SH-SY5Y (cell line): ENCODE results near the gene CRTAC1.

Experiments used
- GATA2 ChIP-seq: IDR thresholded peaks from 2 replicates; pipeline ENCODE4 v1.6.1; 2011; ENCODE audit warnings: mild to moderate bottlenecking, low read depth, low read length
- GATA3 ChIP-seq: IDR thresholded peaks from 2 replicates; pipeline ENCODE4 v1.6.1; 2011; ENCODE audit warnings: low read depth, mild to moderate bottlenecking, low read length, moderate library complexity

CRTAC1 gene

GRCh38 chr10:97928897-97929296 lies 101.5 kb downstream of the CRTAC1 start:
- TF ChIP-seq GATA3 (no peak), GATA2 (no peak)

GRCh38 chr10:97927622-97928021 lies 102.8 kb downstream of the CRTAC1 start:
- no peak for TF ChIP-seq GATA3
- peak; percentile 38 for TF ChIP-seq GATA2

GRCh38 chr10:97926055-97926454 lies 104.4 kb downstream of the CRTAC1 start:
- no peak for TF ChIP-seq GATA2
- TF ChIP-seq GATA3 = no peak

DNA sequence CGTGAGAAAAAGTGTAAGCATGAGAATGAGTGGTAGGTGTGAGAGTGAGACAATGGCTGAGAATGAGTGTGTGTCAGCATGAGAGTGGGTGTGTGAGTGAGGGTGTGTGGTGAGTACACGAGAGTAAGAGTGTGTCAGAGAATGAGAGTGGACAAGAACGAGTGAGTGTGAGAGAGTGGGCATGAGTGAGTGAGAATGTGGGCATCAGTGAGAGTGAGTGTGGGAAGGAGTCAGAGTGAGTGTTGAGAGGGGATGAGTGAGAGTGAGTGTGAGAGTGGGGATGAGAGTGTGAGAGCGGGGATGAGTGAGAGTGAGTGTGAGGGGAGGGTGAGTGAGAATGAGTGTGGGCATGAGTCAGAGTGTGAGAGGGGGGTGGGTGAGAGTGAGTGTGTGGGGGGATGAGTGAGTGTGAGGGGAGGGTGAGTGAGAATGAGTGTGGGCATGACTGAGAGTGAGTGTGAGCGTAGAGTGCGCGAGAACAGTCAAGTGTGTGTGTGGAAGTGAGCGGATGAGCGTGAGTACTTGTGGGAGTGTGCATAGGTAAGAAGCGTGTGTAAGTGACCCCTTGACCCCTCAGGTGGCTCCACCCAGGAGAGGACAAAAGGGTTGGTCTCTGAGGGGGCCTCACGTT lies 105.0 kb downstream of the CRTAC1 start:
- no peak for TF ChIP-seq GATA3
- TF ChIP-seq GATA2 = no peak

DNA sequence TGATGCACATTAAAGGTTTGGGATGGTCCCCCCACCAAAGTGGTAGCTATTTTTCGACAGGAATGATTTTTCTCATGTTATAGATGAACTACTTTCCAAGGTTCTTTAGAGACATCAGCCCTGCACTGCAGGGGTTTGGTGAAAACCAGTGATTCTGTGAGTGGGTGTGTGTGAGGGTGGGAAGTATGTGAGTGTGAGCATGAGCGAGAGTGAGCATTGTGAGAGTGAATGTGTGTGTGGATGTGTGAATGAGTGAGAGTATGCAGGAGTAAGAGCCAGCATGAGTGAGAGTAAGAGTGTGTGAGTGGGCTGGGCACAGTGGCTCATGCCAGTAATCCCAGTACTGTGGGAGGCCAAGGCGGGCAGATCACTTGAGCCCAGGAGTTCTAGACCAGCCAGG lies 105.7 kb downstream of the CRTAC1 start:
- TF ChIP-seq GATA2 (no peak), GATA3 (no peak)

DNA sequence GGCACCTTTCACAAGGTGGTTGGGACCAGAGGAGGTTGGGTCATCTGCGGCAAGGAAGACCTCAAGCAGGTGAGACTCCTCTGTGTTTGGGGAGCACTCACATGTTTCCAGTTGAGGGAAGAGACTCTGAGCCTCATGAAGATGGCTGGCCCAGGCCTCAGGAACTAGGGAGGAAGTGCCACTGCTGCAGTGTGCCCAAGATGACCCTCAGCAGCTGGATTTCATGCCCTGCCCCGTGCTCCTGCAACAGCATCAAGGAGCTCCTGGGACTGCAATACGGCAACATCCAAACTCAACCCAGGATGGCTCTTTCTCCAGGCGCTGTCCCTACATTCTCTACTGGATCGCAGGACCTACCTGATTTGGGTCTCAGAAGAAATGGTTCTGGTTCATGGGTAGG lies 106.9 kb downstream of the CRTAC1 start:
- TF ChIP-seq GATA2 (no peak), GATA3 (no peak)

DNA sequence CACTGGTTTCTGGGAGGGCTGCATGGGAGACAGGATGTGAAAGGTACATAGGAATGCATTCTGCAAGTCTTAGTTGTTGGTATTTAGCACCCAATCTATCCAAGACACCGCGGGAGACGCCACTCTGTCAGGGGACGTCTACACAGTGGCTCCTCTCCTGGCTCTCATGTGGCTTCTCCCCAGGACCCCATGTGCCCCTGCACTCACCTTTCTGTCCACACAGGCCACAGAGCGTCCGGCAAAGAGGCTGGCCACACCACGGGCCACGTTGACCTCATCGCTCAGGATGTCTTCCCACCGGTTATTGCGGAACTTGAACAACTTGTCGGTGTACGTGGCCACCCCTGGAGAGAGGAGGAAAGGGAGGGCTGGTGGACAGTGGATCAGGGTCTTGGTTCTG lies 107.4 kb downstream of the CRTAC1 start:
- TF ChIP-seq GATA2 (no peak), GATA3 (no peak)

- TF ChIP-seq GATA3 (no peak), GATA2 (no peak)
Observed at GRCh38 chr10:97922022-97922758, 108.2 kb downstream of the CRTAC1 start.

DNA sequence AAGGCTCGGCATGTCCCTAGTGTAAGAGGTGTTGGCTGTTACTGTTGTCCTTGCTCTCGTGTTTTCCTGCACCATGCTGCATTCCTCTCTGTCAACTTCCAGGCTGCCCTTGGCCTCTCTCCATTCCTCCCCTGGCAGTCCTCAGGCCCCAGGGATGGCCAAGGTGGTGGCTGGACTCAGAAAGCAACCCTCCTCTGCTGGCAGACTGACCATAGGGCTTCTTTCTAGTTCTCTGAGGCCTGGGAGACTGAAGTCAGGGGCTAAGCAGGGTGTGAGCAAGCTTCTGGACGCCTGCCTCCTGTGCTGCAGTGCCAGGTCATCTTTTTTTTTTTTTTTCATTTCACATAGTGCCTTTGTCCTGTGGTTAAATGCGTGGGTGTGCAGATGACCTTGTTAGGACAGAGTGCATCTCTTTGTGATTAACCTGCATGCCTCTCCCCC lies 108.8 kb downstream of the CRTAC1 start:
- TF ChIP-seq GATA3 (no peak), GATA2 (no peak)

GRCh38 chr10:97920865-97921264 lies 109.6 kb downstream of the CRTAC1 start:
- TF ChIP-seq GATA3 (no peak), GATA2 (no peak)

- TF ChIP-seq GATA2 = no peak
- no peak for TF ChIP-seq GATA3
Observed at GRCh38 chr10:97919012-97919411, 111.4 kb downstream of the CRTAC1 start.

- TF ChIP-seq GATA2 (no peak), GATA3 (no peak)
Observed at GRCh38 chr10:97916586-97916985, 113.8 kb downstream of the CRTAC1 start.

DNA sequence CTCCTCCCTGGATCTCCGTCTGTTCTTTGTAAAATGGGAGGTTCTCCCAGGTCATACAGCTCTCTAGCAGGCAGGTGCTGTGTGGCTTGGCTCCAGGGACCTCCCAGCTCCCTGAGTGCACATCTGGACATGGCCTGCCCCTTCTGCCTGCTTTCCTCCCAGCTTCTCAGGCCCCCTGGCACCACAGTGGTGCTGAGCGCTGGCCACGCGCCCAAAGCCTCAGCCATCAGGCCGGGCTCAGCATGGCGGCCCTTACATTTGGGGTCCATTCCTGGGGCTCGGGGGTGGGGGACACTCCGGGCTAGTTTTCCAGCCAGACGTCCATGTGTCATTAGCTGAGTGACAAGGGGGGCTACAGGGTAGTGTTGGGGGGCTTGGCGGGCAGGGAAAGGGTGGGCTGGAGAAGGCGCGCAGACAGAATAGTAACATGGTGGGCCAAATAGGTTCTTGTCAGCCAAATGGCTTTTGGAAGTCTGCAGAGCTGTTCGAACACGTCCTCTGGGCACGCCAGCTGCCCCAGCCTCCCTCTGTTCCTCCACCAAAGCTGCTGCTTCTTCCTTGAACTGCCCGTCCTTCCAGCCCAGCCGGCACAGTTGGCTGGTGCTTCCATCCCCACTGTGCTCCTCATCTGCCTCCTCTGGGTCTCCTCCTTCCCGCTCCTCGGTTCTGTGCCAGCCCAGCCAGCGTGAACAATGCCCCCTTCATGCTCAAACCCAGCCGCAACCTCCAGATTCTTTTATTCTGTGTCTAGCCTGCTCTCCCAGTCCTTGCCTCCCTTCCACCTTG lies 114.9 kb downstream of the CRTAC1 start:
- TF ChIP-seq GATA2 (no peak), GATA3 (no peak)

GRCh38 chr10:97914837-97915211 lies 115.6 kb downstream of the CRTAC1 start:
- no peak for TF ChIP-seq GATA3
- TF ChIP-seq GATA2 = no peak
